Mesenchymal stem cell (in vitro differentiated cells and primary cell): ENCODE results near the gene ZNF79.
A peak's percentile ranks its signal among the peaks of the same experiment; 100 is the strongest.

Experiments
- DNase-seq: peaks from one replicate; pipeline ENCODE4 v3.0.0-alpha.2; 2013
- H2AFZ ChIP-seq: one replicate; pipeline ENCODE4 v1.6.1; 2013; ENCODE audit warnings: low read depth, mild to moderate bottlenecking, control low read depth, inconsistent platforms, low read length, moderate library complexity
- H2AK5ac ChIP-seq: 2 replicates; pipeline ENCODE4 v1.6.1; 2013; ENCODE audit warnings: low read length, moderate library complexity, mild to moderate bottlenecking, inconsistent platforms; ENCODE audit not compliant: severe bottlenecking
- H2BK120ac ChIP-seq: one replicate; pipeline ENCODE4 v1.6.1; 2013; ENCODE audit warnings: low read depth, mild to moderate bottlenecking, inconsistent platforms, low read length, moderate library complexity
- H2BK12ac ChIP-seq, 2 experiments: one replicate each; pipeline ENCODE4 v1.6.1; 2013; ENCODE audit warnings: inconsistent platforms in 2 of 2, low read length in 2 of 2, mild to moderate bottlenecking in 2 of 2, moderate library complexity in 2 of 2, control low read depth in 1 of 2
- H2BK15ac ChIP-seq: one replicate; pipeline ENCODE4 v1.6.1; 2013; ENCODE audit warnings: mild to moderate bottlenecking, low read depth, inconsistent platforms; ENCODE audit not compliant: poor library complexity, severe bottlenecking
- H2BK5ac ChIP-seq: 2 replicates; pipeline ENCODE4 v1.6.1; 2013; ENCODE audit warnings: low read depth, mild to moderate bottlenecking, low read length, control low read depth, inconsistent platforms; ENCODE audit not compliant: poor library complexity, severe bottlenecking
- H3K14ac ChIP-seq, 2 experiments: one replicate each; pipeline ENCODE4 v1.6.1; 2013; ENCODE audit warnings: inconsistent platforms in 2 of 2, low read length in 2 of 2, control low read depth in 1 of 2, mild to moderate bottlenecking in 1 of 2, moderate library complexity in 1 of 2
- H3K18ac ChIP-seq, 2 experiments: one replicate each; pipeline ENCODE4 v1.6.1; 2013; ENCODE audit warnings: inconsistent platforms in 2 of 2, low read length in 2 of 2, control low read depth in 1 of 2, low read depth in 1 of 2, mild to moderate bottlenecking in 1 of 2
- H3K23ac ChIP-seq, 2 experiments: one replicate each; pipeline ENCODE4 v1.6.1; 2013; ENCODE audit warnings: inconsistent platforms in 2 of 2, low read length in 2 of 2, mild to moderate bottlenecking in 2 of 2, moderate library complexity in 2 of 2, control low read depth in 1 of 2
- H3K27ac ChIP-seq: 2 replicates; pipeline ENCODE4 v1.5.1; 2013; ENCODE audit warnings: mild to moderate bottlenecking, moderate library complexity, low read length, control low read depth, inconsistent platforms; ENCODE audit not compliant: poor library complexity, severe bottlenecking
- H3K27me3 ChIP-seq, 2 experiments: 2 replicates each; pipeline versions ENCODE4 v1.6.1 to v1.7.0; 2013; ENCODE audit warnings: low read length in 2 of 2, mild to moderate bottlenecking in 2 of 2, moderate library complexity in 2 of 2, control low read depth in 1 of 2, inconsistent platforms in 1 of 2; ENCODE audit not compliant: control insufficient read depth in 1 of 2, insufficient read depth in 1 of 2
- H3K36me3 ChIP-seq, 2 experiments: 2 replicates each; pipeline versions ENCODE4 v1.6.1 to v1.7.0; 2013; ENCODE audit warnings: low read length in 2 of 2, control low read depth in 1 of 2, inconsistent platforms in 1 of 2, low read depth in 1 of 2, mild to moderate bottlenecking in 1 of 2; ENCODE audit not compliant: insufficient read depth in 2 of 2, control insufficient read depth in 1 of 2
- H3K4ac ChIP-seq, 2 experiments: one replicate each; pipeline ENCODE4 v1.6.1; 2013; ENCODE audit warnings: inconsistent platforms in 2 of 2, low read length in 2 of 2, mild to moderate bottlenecking in 2 of 2, moderate library complexity in 2 of 2, control low read depth in 1 of 2, low read depth in 1 of 2
- H3K4me1 ChIP-seq: 2 replicates; pipeline ENCODE4 v1.6.1; 2013; ENCODE audit warnings: low read depth, low read length, control low read depth; ENCODE audit not compliant: control insufficient read depth, insufficient read depth
- H3K4me2 ChIP-seq: 2 replicates; pipeline ENCODE4 v1.6.1; 2013; ENCODE audit warnings: low read length, mild to moderate bottlenecking, inconsistent platforms; ENCODE audit not compliant: poor library complexity, severe bottlenecking
- H3K4me3 ChIP-seq, 2 experiments: 2 replicates each; pipeline versions ENCODE4 v1.5.1 to v1.7.0; 2013; ENCODE audit warnings: low read length in 2 of 2, mild to moderate bottlenecking in 2 of 2, control low read depth in 1 of 2, low read depth in 1 of 2; ENCODE audit not compliant: insufficient read depth in 1 of 2
- H3K79me1 ChIP-seq: replicated peaks from 2 replicates; pipeline ENCODE4 v1.6.1; 2013; ENCODE audit warnings: mild to moderate bottlenecking, control low read depth, low read length, inconsistent platforms; ENCODE audit not compliant: poor library complexity, severe bottlenecking
- H3K9ac ChIP-seq: 2 replicates; pipeline ENCODE4 v1.7.0; 2013; ENCODE audit warnings: mild to moderate bottlenecking, low read length, moderate library complexity
- H3K9me3 ChIP-seq: 2 replicates; pipeline ENCODE4 v1.7.0; 2013; ENCODE audit warnings: mild to moderate bottlenecking, low read length; ENCODE audit not compliant: control insufficient read depth
- H4K8ac ChIP-seq: one replicate; pipeline ENCODE4 v1.6.1; 2013; ENCODE audit warnings: inconsistent platforms, mild to moderate bottlenecking, low read length, moderate library complexity
- H4K91ac ChIP-seq: one replicate; pipeline ENCODE4 v1.6.1; 2013; ENCODE audit warnings: mild to moderate bottlenecking, low read length, inconsistent platforms
- WGBS: methylation state at CpG from one replicate; pipeline ENCODE4 v1.1.7; 2013; ENCODE audit warnings: mixed read lengths; 5-methylcytosine and 5-hydroxymethylcytosine counted together

Gene ZNF79

DNA sequence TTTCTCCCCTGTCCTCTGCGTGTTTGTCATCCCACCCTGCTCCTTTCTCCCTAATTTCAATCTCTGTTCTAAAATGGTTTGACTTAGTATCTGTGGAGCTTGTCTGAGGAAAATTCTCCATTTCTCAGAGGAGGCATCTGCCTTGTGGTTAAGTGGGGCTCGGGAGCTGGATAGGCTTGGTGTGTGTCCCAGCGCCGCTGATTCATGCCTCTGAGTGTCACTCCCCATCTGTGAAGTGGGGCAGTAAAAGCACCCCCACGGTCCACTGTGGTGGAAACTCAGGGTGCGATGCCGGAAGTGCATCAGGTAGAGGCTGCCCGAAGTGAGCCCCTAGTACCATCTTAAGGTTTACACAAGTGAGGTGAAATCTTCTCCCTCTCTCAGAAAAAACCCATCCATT is 64.8 kb downstream of the ZNF79 start:
- DNase-seq = no peak
- Histone ChIP-seq H3K27ac (no peak overlapping the region), H3K4me1 (peaks cover 32% of the 10 kb centered on the region), H2BK5ac (no peak overlapping the region), H2AK5ac (no peak overlapping the region), H3K4me2 (no peak overlapping the region), H3K18ac (no peak overlapping the region), H3K4me3 (no peak overlapping the region), H3K9ac (no peak overlapping the region), H3K79me1 (peaks cover 9% of the 10 kb centered on the region), H3K14ac (no peak overlapping the region), H3K4ac (no peak overlapping the region), H3K23ac (no peak overlapping the region), H4K8ac (no peak overlapping the region), H2BK15ac (no peak overlapping the region), H2BK120ac (no peak overlapping the region), H2BK12ac (no peak overlapping the region), H3K36me3 (peaks cover 65 to 74% of the 10 kb centered on the region in 2 experiments), H4K91ac (no peak overlapping the region), H3K27me3 (no peaks in the 10 kb centered on the region), H2AFZ (no peak overlapping the region), H3K9me3 (no peaks in the 10 kb centered on the region)
- 81% methylated on average over 7 of the region's 8 CpGs for WGBS

DNA sequence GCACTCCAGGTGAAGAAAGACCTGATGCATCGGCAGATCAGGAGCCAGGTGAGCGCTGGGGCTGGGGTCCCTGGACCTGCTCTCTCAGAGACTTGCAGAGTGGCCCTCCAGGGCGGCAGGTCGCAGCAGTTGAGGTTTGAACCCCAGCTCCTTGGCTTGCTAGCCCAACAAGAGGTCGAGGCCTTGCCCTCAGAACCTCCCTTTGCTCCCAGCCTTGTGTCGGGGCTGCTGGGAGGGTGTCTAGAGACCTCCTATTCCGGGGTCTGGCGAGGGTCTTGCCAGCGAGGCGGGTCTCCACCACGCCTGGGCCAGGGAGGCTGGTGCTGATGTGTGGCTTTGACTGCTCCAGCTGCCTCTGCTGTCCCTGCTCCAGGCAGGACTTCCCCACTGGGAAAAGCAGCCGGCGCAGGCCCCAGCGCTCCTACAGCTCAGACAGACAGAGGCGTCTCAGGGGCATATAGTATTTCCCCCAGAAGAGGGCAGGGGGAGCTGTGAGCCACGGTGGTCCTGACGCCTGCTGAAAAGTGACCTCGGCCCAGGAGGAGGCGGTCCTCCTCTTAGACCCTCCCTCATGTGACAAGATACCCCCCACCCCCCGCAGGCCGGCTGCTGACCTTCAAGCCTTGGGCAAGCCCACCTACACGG is 65.4 kb downstream of the ZNF79 start:
- Histone ChIP-seq H2AK5ac (no peak overlapping the region), H3K27me3 (no peaks in the 10 kb centered on the region), H2BK12ac (peak overlapping the region in 1 of 2 experiments; percentile 34), H3K27ac (no peak overlapping the region), H2BK5ac (no peak overlapping the region), H3K23ac (no peak overlapping the region), H3K4me2 (no peak overlapping the region), H2BK15ac (no peak overlapping the region), H3K14ac (no peak overlapping the region), H4K8ac (no peak overlapping the region), H3K4me1 (peaks cover 33% of the 10 kb centered on the region), H3K4me3 (no peak overlapping the region), H3K4ac (no peak overlapping the region), H3K79me1 (peaks cover 9% of the 10 kb centered on the region), H2AFZ (no peak overlapping the region), H3K9me3 (no peaks in the 10 kb centered on the region), H3K36me3 (peaks cover 67 to 74% of the 10 kb centered on the region in 2 experiments), H4K91ac (no peak overlapping the region), H3K18ac (no peak overlapping the region), H2BK120ac (no peak overlapping the region), H3K9ac (no peak overlapping the region)
- WGBS = 78% methylated on average over 19 of the region's 22 CpGs
- peak; percentile 35 for DNase-seq

- no peak overlapping the region for H2AFZ ChIP-seq
- no peaks in the 10 kb centered on the region for H3K9me3 ChIP-seq
- peak overlapping the region; percentile 26 for H2AK5ac ChIP-seq
- H2BK15ac ChIP-seq = no peak overlapping the region
- H2BK120ac ChIP-seq = no peak overlapping the region
- H3K4me2 ChIP-seq = no peak overlapping the region
- no peak overlapping the region for H3K4ac ChIP-seq
- no peak overlapping the region for H3K9ac ChIP-seq
- no peak overlapping the region for H4K8ac ChIP-seq
- peak; percentile 70 for DNase-seq
- no peaks in the 10 kb centered on the region for H3K27me3 ChIP-seq
- H3K18ac ChIP-seq = peak overlapping the region in 1 of 2 experiments; percentile 19
- H3K4me1 ChIP-seq = peaks cover 37% of the 10 kb centered on the region
- H3K23ac ChIP-seq = peak overlapping the region in 1 of 2 experiments; percentile 51
- peak overlapping the region in 1 of 2 experiments; percentile 61 for H3K14ac ChIP-seq
- no peak overlapping the region for H2BK5ac ChIP-seq
- WGBS = 71% methylated on average over 7 of the region's 9 CpGs
- H3K27ac ChIP-seq = peak overlapping the region; percentile 18
- peaks cover 9% of the 10 kb centered on the region for H3K79me1 ChIP-seq
- no peak overlapping the region for H3K4me3 ChIP-seq
- H3K36me3 ChIP-seq = peaks cover 68 to 74% of the 10 kb centered on the region in 2 experiments
- peak overlapping the region; percentile 76 for H4K91ac ChIP-seq
- H2BK12ac ChIP-seq = peak overlapping the region in 1 of 2 experiments; percentile 29
These were observed 66.5 kb downstream of the ZNF79 start for GRCh38 chr9:127490535-127491230.

DNA sequence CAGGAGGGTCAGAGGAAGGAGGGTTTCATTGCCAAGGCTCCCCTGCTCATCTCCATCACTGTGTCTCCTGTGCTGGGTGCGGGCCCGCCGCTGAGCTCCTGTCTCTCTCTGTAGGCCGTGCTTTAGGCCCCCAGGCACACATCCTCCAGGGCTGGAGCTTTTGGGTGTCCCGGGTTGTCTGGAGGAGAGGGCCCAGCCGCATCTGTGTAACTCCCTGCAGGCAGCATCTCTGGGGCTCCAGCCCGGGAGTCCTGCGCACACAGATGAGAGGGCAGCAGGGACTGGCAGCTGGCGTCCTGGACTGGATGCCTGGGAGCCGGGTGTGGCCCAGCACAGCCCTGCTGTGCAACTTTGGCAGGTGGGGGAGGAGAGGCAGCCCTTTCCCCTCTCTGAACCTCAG is 67.3 kb downstream of the ZNF79 start:
- Histone ChIP-seq H2BK5ac (no peak overlapping the region), H3K18ac (peak overlapping the region; percentile 8 to 13), H3K14ac (no peak overlapping the region), H3K4me1 (peaks cover 43% of the 10 kb centered on the region), H4K8ac (peak overlapping the region; percentile 38), H3K4ac (no peak overlapping the region), H3K4me3 (no peak overlapping the region), H2BK15ac (no peak overlapping the region), H3K27ac (peak overlapping the region; percentile 0), H2AK5ac (no peak overlapping the region), H3K36me3 (peaks cover 68 to 74% of the 10 kb centered on the region in 2 experiments), H3K9ac (no peak overlapping the region), H2BK120ac (no peak overlapping the region), H3K4me2 (no peak overlapping the region), H3K23ac (no peak overlapping the region), H4K91ac (no peak overlapping the region), H3K79me1 (peaks cover 9% of the 10 kb centered on the region), H2AFZ (no peak overlapping the region), H2BK12ac (no peak overlapping the region), H3K9me3 (no peaks in the 10 kb centered on the region), H3K27me3 (no peaks in the 10 kb centered on the region)
- 93% methylated on average over 10 of the region's 10 CpGs for WGBS
- no peak for DNase-seq
